Mesenchymal stem cell (in vitro differentiated cells and primary cell): ENCODE results near the gene TMEM214.
A peak's percentile ranks its signal among the peaks of the same experiment; 100 is the strongest.

Experiments
- DNase-seq: peaks from one replicate; pipeline ENCODE4 v3.0.0-alpha.2; 2013
- H2AFZ ChIP-seq: one replicate; pipeline ENCODE4 v1.6.1; 2013; ENCODE audit warnings: low read depth, mild to moderate bottlenecking, control low read depth, inconsistent platforms, low read length, moderate library complexity
- H2AK5ac ChIP-seq: 2 replicates; pipeline ENCODE4 v1.6.1; 2013; ENCODE audit warnings: low read length, moderate library complexity, mild to moderate bottlenecking, inconsistent platforms; ENCODE audit not compliant: severe bottlenecking
- H2BK120ac ChIP-seq: one replicate; pipeline ENCODE4 v1.6.1; 2013; ENCODE audit warnings: low read depth, mild to moderate bottlenecking, inconsistent platforms, low read length, moderate library complexity
- H2BK12ac ChIP-seq, 2 experiments: one replicate each; pipeline ENCODE4 v1.6.1; 2013; ENCODE audit warnings: inconsistent platforms in 2 of 2, low read length in 2 of 2, mild to moderate bottlenecking in 2 of 2, moderate library complexity in 2 of 2, control low read depth in 1 of 2
- H2BK15ac ChIP-seq: one replicate; pipeline ENCODE4 v1.6.1; 2013; ENCODE audit warnings: mild to moderate bottlenecking, low read depth, inconsistent platforms; ENCODE audit not compliant: poor library complexity, severe bottlenecking
- H2BK5ac ChIP-seq: 2 replicates; pipeline ENCODE4 v1.6.1; 2013; ENCODE audit warnings: low read depth, mild to moderate bottlenecking, low read length, control low read depth, inconsistent platforms; ENCODE audit not compliant: poor library complexity, severe bottlenecking
- H3K14ac ChIP-seq, 2 experiments: one replicate each; pipeline ENCODE4 v1.6.1; 2013; ENCODE audit warnings: inconsistent platforms in 2 of 2, low read length in 2 of 2, control low read depth in 1 of 2, mild to moderate bottlenecking in 1 of 2, moderate library complexity in 1 of 2
- H3K18ac ChIP-seq, 2 experiments: one replicate each; pipeline ENCODE4 v1.6.1; 2013; ENCODE audit warnings: inconsistent platforms in 2 of 2, low read length in 2 of 2, control low read depth in 1 of 2, low read depth in 1 of 2, mild to moderate bottlenecking in 1 of 2
- H3K23ac ChIP-seq, 2 experiments: one replicate each; pipeline ENCODE4 v1.6.1; 2013; ENCODE audit warnings: inconsistent platforms in 2 of 2, low read length in 2 of 2, mild to moderate bottlenecking in 2 of 2, moderate library complexity in 2 of 2, control low read depth in 1 of 2
- H3K27ac ChIP-seq: 2 replicates; pipeline ENCODE4 v1.5.1; 2013; ENCODE audit warnings: mild to moderate bottlenecking, moderate library complexity, low read length, control low read depth, inconsistent platforms; ENCODE audit not compliant: poor library complexity, severe bottlenecking
- H3K27me3 ChIP-seq, 2 experiments: 2 replicates each; pipeline versions ENCODE4 v1.6.1 to v1.7.0; 2013; ENCODE audit warnings: low read length in 2 of 2, mild to moderate bottlenecking in 2 of 2, moderate library complexity in 2 of 2, control low read depth in 1 of 2, inconsistent platforms in 1 of 2; ENCODE audit not compliant: control insufficient read depth in 1 of 2, insufficient read depth in 1 of 2
- H3K36me3 ChIP-seq, 2 experiments: 2 replicates each; pipeline versions ENCODE4 v1.6.1 to v1.7.0; 2013; ENCODE audit warnings: low read length in 2 of 2, control low read depth in 1 of 2, inconsistent platforms in 1 of 2, low read depth in 1 of 2, mild to moderate bottlenecking in 1 of 2; ENCODE audit not compliant: insufficient read depth in 2 of 2, control insufficient read depth in 1 of 2
- H3K4ac ChIP-seq, 2 experiments: one replicate each; pipeline ENCODE4 v1.6.1; 2013; ENCODE audit warnings: inconsistent platforms in 2 of 2, low read length in 2 of 2, mild to moderate bottlenecking in 2 of 2, moderate library complexity in 2 of 2, control low read depth in 1 of 2, low read depth in 1 of 2
- H3K4me1 ChIP-seq: 2 replicates; pipeline ENCODE4 v1.6.1; 2013; ENCODE audit warnings: low read depth, low read length, control low read depth; ENCODE audit not compliant: control insufficient read depth, insufficient read depth
- H3K4me2 ChIP-seq: 2 replicates; pipeline ENCODE4 v1.6.1; 2013; ENCODE audit warnings: low read length, mild to moderate bottlenecking, inconsistent platforms; ENCODE audit not compliant: poor library complexity, severe bottlenecking
- H3K4me3 ChIP-seq, 2 experiments: 2 replicates each; pipeline versions ENCODE4 v1.5.1 to v1.7.0; 2013; ENCODE audit warnings: low read length in 2 of 2, mild to moderate bottlenecking in 2 of 2, control low read depth in 1 of 2, low read depth in 1 of 2; ENCODE audit not compliant: insufficient read depth in 1 of 2
- H3K79me1 ChIP-seq: replicated peaks from 2 replicates; pipeline ENCODE4 v1.6.1; 2013; ENCODE audit warnings: mild to moderate bottlenecking, control low read depth, low read length, inconsistent platforms; ENCODE audit not compliant: poor library complexity, severe bottlenecking
- H3K9ac ChIP-seq: 2 replicates; pipeline ENCODE4 v1.7.0; 2013; ENCODE audit warnings: mild to moderate bottlenecking, low read length, moderate library complexity
- H3K9me3 ChIP-seq: 2 replicates; pipeline ENCODE4 v1.7.0; 2013; ENCODE audit warnings: mild to moderate bottlenecking, low read length; ENCODE audit not compliant: control insufficient read depth
- H4K8ac ChIP-seq: one replicate; pipeline ENCODE4 v1.6.1; 2013; ENCODE audit warnings: inconsistent platforms, mild to moderate bottlenecking, low read length, moderate library complexity
- H4K91ac ChIP-seq: one replicate; pipeline ENCODE4 v1.6.1; 2013; ENCODE audit warnings: mild to moderate bottlenecking, low read length, inconsistent platforms
- WGBS: methylation state at CpG from one replicate; pipeline ENCODE4 v1.1.7; 2013; ENCODE audit warnings: mixed read lengths; 5-methylcytosine and 5-hydroxymethylcytosine counted together

The TMEM214 gene

GRCh38 chr2:27021253-27022049, 11.3 kb upstream of the TMEM214 start:
- peaks cover 15% of the 10 kb centered on the region for H3K79me1 ChIP-seq
- peak overlapping the region; percentile 16 for H2AK5ac ChIP-seq
- H3K4ac ChIP-seq, result peak overlapping the region in 1 of 2 experiments; percentile 21
- H2BK5ac ChIP-seq, result no peak overlapping the region
- no peaks in the 10 kb centered on the region for H3K27me3 ChIP-seq
- H2BK15ac ChIP-seq, result no peak overlapping the region
- H3K27ac ChIP-seq, result peak overlapping the region; percentile 58
- no peak overlapping the region for H2BK120ac ChIP-seq
- no peaks in the 10 kb centered on the region for H3K9me3 ChIP-seq
- peak; percentile 40 for DNase-seq
- H3K4me2 ChIP-seq, result no peak overlapping the region
- H3K23ac ChIP-seq, result no peak overlapping the region
- peaks cover 11% of the 10 kb centered on the region for H3K4me1 ChIP-seq
- H3K36me3 ChIP-seq, result peaks cover 33 to 44% of the 10 kb centered on the region in 2 experiments
- H3K9ac ChIP-seq, result peak overlapping the region; percentile 60
- 65% methylated on average over 11 of the region's 11 CpGs for WGBS
- H2BK12ac ChIP-seq, result no peak overlapping the region
- no peak overlapping the region for H2AFZ ChIP-seq
- H3K4me3 ChIP-seq, result no peak overlapping the region
- H3K14ac ChIP-seq, result no peak overlapping the region
- peak overlapping the region in 1 of 2 experiments; percentile 48 for H3K18ac ChIP-seq
- H4K91ac ChIP-seq, result no peak overlapping the region
- H4K8ac ChIP-seq, result no peak overlapping the region

GRCh38 chr2:27023740-27024139, 9.0 kb upstream of the TMEM214 start:
- DNase-seq, result no peak
- Histone ChIP-seq H3K9ac (no peak overlapping the region), H2BK120ac (no peak overlapping the region), H4K8ac (no peak overlapping the region), H3K36me3 (peaks cover 50 to 63% of the 10 kb centered on the region in 2 experiments), H3K23ac (no peak overlapping the region), H2BK12ac (no peak overlapping the region), H2AK5ac (no peak overlapping the region), H3K27me3 (no peaks in the 10 kb centered on the region), H3K18ac (no peak overlapping the region), H3K4ac (no peak overlapping the region), H2BK15ac (no peak overlapping the region), H3K14ac (no peak overlapping the region), H4K91ac (no peak overlapping the region), H2BK5ac (no peak overlapping the region), H3K79me1 (peaks cover 25% of the 10 kb centered on the region), H3K4me1 (peaks cover 9% of the 10 kb centered on the region), H3K4me3 (no peak overlapping the region), H3K9me3 (no peaks in the 10 kb centered on the region), H3K27ac (no peak overlapping the region), H3K4me2 (no peak overlapping the region), H2AFZ (no peak overlapping the region)
- 94% methylated on average over 7 of the region's 7 CpGs for WGBS

GRCh38 chr2:27024188-27024587, 8.6 kb upstream of the TMEM214 start:
- Histone ChIP-seq H2AK5ac (no peak overlapping the region), H3K27ac (no peak overlapping the region), H3K14ac (no peak overlapping the region), H3K36me3 (peaks cover 50 to 64% of the 10 kb centered on the region in 2 experiments), H3K9me3 (no peaks in the 10 kb centered on the region), H3K4me2 (no peak overlapping the region), H3K4ac (no peak overlapping the region), H2BK5ac (no peak overlapping the region), H3K27me3 (no peaks in the 10 kb centered on the region), H3K79me1 (peaks cover 28% of the 10 kb centered on the region), H4K8ac (no peak overlapping the region), H3K18ac (no peak overlapping the region), H2BK15ac (no peak overlapping the region), H3K23ac (no peak overlapping the region), H3K9ac (no peak overlapping the region), H2BK12ac (no peak overlapping the region), H2AFZ (no peak overlapping the region), H4K91ac (no peak overlapping the region), H3K4me1 (peaks cover 9% of the 10 kb centered on the region), H3K4me3 (no peak overlapping the region), H2BK120ac (no peak overlapping the region)
- peak; percentile 16 for DNase-seq
- WGBS, result 72% methylated on average over 18 of the region's 18 CpGs

GRCh38 chr2:27024812-27025211, 8.0 kb upstream of the TMEM214 start:
- H3K4ac ChIP-seq, result no peak overlapping the region
- H3K27ac ChIP-seq, result no peak overlapping the region
- H4K8ac ChIP-seq, result peak overlapping the region; percentile 20
- no peak for DNase-seq
- 97% methylated on average over 12 of the region's 12 CpGs for WGBS
- no peak overlapping the region for H2BK12ac ChIP-seq
- H3K18ac ChIP-seq, result no peak overlapping the region
- H3K4me1 ChIP-seq, result peaks cover 11% of the 10 kb centered on the region
- H4K91ac ChIP-seq, result no peak overlapping the region
- H2BK120ac ChIP-seq, result no peak overlapping the region
- no peak overlapping the region for H2BK5ac ChIP-seq
- H3K9ac ChIP-seq, result no peak overlapping the region
- no peak overlapping the region for H3K4me3 ChIP-seq
- peaks cover 50 to 70% of the 10 kb centered on the region in 2 experiments for H3K36me3 ChIP-seq
- peaks cover 32% of the 10 kb centered on the region for H3K79me1 ChIP-seq
- no peaks in the 10 kb centered on the region for H3K27me3 ChIP-seq
- H3K9me3 ChIP-seq, result no peaks in the 10 kb centered on the region
- H2BK15ac ChIP-seq, result no peak overlapping the region
- no peak overlapping the region for H3K4me2 ChIP-seq
- no peak overlapping the region for H3K14ac ChIP-seq
- no peak overlapping the region for H3K23ac ChIP-seq
- no peak overlapping the region for H2AK5ac ChIP-seq
- no peak overlapping the region for H2AFZ ChIP-seq
